ENCODE data around the gene TSHZ1.

- TF ChIP-seq ZNF426 (tag by site-specific recombination; IDR thresholded peaks at IDR 0.05) (no peak), FEZF1 (tag by site-specific recombination; IDR thresholded peaks at IDR 0.05) (no peak), ZNF658 (tag by site-specific recombination; IDR thresholded peaks at IDR 0.05) (no peak)
Measured at GRCh38 chr18:75230163-75231052, 19.8 kb downstream of the TSHZ1 start.

Measured in HEK293 (cell line).